Left cardiac atrium (tissue), 4 donors: ENCODE data around the gene NEURL2. TPM values are rescaled to one million over a fixed set of nuclear protein-coding genes. Genes with fewer than 3 reads are reported as not detected.
"Not testable (repeated sequence)": the region's sequence is repeated elsewhere in the genome, so short reads cannot be mapped to it uniquely, and the experiment has no call there.

ENCODE experiments used
- ATAC-seq, 2 donors: fragments of 200-7000 bp; cut with Tn5 transposase; one replicate each; pipeline ENCODE4 v1.9.1; 2020; ENCODE audit warnings: mild to moderate bottlenecking in 2 of 2, moderate library complexity in 2 of 2
- DNase-seq: peaks from one replicate; pipeline ENCODE4 v3.0.0-alpha.2; 2020
- intact Hi-C, 2 donors: fragments of 100-400 bp; cut with DNase I; formaldehyde crosslinking; loops; one replicate each; pipeline versions ENCODE4 v1.14.1 to v1.15.1; 2022 to 2023
- long read RNA-seq: library from polyadenylated mRNA; unstranded; transcript quantifications from one replicate; pipeline ENCODE4 v2.0.0, GENCODE V29; 2021
- total RNA-seq, 2 donors: library from RNA; stranded (reverse); fragmentation: NEBNext Ultra II Directional; extraction: Animal tissue kit (Norgen Biotek cat#: 25700); gene quantifications; one replicate each; pipeline ENCODE4 v1.2.1, GENCODE V29; 2021
- donor health status: DM: no; HTN: yes; CAD: no.
- donor health status: DM: no; HTN: yes; CAD: no; lungs with severe emphysema.
- donor health status: DM: yes; HTN: yes; CAD: no.
- donor health status: Dilated cardiomyopathy.

The NEURL2 gene, protein sequence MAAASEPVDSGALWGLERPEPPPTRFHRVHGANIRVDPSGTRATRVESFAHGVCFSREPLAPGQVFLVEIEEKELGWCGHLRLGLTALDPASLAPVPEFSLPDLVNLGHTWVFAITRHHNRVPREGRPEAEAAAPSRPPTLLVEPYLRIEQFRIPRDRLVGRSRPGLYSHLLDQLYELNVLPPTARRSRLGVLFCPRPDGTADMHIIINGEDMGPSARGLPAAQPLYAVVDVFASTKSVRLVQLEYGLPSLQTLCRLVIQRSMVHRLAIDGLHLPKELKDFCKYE
- total RNA-seq = 10 to 100 TPM in 1 of 2 donors, 1 to 10 TPM in 1; 6.0 to 11.1 TPM
- long read RNA-seq, transcript NEURL2-201 (2 exons, 1,278 nt) = major isoform, 14 of 21 reads
- long read RNA-seq, partial matches to known transcripts = 0 of 21 reads
- long read RNA-seq, other reads (novel, unspliced or antisense) = 5 of 21 reads

DNA sequence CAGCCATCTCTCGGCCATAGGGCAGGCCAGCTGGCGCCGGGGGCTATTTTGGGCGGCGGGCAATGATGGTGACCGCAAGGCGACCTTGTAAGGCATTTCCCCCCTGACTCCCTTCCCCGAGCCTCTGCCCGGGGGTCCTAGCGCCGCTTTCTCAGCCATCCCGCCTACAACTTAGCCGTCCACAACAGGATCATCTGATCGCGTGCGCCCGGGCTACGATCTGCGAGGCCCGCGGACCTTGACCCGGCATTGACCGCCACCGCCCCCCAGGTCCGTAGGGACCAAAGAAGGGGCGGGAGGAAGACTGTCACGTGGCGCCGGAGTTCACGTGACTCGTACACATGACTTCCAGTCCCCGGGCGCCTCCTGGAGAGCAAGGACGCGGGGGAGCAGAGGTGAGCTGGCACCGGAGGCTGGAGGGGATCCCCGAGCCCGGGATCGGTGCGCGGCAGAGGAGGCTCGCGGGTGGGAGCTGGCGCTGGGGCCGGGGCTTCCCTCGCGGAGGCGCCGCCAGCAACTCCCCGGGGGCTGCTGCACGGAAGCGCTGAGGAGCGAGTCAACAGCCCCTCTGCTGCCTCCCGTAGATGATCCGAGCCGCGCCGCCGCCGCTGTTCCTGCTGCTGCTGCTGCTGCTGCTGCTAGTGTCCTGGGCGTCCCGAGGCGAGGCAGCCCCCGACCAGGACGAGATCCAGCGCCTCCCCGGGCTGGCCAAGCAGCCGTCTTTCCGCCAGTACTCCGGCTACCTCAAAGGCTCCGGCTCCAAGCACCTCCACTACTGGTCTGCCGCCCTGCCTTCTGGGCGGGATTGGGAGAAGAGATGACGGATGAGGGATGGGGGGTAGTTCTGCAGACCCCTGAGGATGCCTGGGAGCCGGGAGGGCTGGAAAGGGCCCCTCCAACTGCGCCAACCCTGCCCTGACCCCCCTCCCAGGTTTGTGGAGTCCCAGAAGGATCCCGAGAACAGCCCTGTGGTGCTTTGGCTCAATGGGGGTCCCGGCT lies at the start of gene NEURL2, which contains the start of gene CTSA:
NEURL2 (minus strand) TSS at position 224 of the 999 bp plus-strand sequence; CDS start at position 7, 217 bp downstream.
CTSA (plus strand) TSS at position 351 of the 999 bp plus-strand sequence; CDS start at position 585, 234 bp downstream.
- DNase-seq (peak; percentile 95), ATAC-seq (peak; percentile 88 to 93)
- intact Hi-C loops = loop anchor here in 1 of 2 donors (2.0 kb wide), 1 partner anchor 72 kb away; no protein-coding TSS in a partner anchor

DNA sequence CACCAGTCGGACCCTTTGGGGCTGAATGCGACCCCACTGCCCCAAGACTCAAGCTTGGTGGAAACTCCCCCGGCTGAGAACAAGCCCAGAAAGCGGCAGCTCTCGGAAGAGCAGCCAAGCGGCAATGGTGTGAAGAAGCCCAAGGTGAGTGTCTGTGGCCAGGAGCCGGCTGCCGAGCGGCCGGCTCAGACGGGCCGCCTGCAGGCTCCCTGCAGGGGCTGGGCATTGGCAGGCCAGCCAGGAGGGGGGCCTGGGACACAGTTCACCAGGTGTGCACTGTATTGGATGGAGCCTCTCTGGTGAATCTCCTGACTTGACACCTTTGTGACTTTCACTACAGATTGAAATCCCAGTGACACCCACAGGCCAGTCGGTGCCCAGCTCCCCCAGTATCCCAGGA lies 49.5 kb upstream of the NEURL2 start:
- ATAC-seq = no peak
- intact Hi-C loops = no loop called here
- DNase-seq = no peak

DNA sequence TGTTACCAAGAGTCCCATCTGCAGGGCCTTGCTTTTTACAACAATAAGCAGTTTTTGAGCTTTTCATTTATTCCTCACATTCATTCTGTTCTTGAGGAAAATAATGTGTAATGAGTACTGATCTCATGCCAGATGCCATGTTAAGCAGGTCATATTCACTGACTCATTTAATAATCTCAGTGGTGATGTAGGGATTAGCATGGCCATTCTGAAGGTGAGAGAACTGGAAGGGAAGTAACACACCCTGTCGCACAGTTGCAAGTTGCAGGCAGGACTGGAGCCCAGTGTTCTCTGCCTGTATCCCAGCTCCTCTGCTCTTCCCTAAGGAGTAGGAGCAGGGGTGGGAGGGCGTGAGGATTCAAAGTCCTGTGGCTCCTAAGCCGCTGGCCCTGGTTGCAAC lies 49.0 kb upstream of the NEURL2 start:
- intact Hi-C loops = no loop called here
- DNase-seq = no peak
- ATAC-seq = no peak

DNA sequence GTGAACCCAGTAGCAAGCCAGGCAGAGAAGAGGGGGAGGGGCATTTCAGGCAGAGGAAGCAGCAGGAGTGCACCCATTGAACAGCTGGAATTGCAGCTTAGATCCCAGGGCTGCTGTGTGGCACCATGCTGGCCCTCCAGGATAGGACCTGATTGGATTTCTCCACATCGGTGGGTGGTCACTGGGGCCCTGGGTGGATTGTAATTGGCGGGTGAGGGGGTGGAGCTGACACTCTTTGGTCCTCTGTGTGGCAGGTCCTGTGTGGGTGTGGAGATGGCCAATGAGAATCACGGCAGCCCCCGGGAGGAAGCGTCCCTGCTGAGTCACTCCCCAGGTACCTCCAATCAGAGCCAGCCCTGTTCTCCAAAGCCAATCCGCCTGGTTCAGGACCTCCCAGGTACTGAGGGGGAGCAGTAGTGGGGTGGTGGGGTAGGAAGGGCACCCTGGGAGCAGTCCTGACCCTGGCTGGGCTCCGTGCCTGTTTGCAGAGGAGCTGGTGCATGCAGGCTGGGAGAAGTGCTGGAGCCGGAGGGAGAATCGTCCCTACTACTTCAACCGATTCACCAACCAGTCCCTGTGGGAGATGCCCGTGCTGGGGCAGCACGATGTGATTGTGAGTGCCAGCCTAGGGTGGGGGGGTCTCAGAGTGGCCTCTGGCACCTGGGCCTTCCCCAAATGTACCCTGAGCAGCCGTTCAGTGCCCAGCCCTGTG lies 47.9 kb upstream of the NEURL2 start:
- ATAC-seq = no peak
- intact Hi-C loops = no loop called here
- DNase-seq = no peak

DNA sequence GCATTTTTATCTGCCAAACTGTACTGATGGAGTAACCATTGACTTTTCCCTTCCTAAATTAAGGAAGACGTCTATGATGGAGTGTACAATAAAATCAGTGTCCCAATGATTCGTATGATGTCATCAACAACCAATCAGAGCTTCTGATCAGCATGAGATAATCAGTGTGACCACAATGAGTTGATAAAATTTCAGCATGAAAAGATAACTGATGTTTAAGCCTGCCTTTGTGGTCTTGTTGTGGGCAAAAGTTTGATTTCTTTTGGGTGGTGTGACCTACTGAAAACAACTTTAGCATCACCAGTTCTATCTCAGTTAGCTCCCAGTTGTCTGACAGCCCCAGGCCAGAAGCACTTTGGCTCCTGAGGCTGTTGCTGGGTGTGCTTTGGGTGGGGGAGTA lies 46.8 kb upstream of the NEURL2 start:
- DNase-seq (no peak), ATAC-seq (no peak)
- intact Hi-C loops = loop anchor here in 1 of 2 donors (2.0 kb wide), 1 partner anchor 45 kb away; no protein-coding TSS in a partner anchor

DNA sequence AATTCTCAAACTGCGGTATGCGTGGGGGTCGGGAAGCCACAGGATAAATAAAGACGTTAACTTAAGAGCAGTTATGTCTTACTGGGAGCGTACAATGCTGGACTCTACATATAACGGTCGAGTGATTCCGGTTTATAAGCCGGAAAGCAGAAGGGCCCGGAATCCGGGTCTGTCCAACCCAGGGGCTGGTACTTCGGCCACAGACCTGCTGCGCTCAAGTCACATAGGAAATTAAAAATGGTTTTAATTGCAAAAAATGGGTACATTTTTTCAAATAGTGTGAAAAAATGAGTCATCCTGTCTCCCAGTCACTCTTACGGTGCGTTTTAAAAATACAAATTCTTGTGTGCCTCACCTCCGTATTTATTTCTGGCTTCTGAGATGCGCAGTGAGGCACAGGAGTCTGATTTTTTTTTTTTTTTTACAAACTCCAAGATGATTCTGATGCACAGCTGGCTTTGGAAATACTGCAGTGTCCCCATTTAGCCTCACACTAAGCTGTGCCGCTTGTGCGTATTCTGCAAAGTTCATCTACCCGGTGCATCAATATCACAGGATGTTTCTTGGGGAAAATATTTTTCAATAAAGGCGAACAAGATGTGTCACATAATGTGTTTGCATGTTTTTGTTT lies 44.5 kb upstream of the NEURL2 start:
- DNase-seq (no peak), ATAC-seq (peak in 1 of 2 donors; percentile 3)
- intact Hi-C loops = loop anchor here in 1 of 2 donors (2.0 kb wide), 1 partner anchor 43 kb away; no protein-coding TSS in a partner anchor

DNA sequence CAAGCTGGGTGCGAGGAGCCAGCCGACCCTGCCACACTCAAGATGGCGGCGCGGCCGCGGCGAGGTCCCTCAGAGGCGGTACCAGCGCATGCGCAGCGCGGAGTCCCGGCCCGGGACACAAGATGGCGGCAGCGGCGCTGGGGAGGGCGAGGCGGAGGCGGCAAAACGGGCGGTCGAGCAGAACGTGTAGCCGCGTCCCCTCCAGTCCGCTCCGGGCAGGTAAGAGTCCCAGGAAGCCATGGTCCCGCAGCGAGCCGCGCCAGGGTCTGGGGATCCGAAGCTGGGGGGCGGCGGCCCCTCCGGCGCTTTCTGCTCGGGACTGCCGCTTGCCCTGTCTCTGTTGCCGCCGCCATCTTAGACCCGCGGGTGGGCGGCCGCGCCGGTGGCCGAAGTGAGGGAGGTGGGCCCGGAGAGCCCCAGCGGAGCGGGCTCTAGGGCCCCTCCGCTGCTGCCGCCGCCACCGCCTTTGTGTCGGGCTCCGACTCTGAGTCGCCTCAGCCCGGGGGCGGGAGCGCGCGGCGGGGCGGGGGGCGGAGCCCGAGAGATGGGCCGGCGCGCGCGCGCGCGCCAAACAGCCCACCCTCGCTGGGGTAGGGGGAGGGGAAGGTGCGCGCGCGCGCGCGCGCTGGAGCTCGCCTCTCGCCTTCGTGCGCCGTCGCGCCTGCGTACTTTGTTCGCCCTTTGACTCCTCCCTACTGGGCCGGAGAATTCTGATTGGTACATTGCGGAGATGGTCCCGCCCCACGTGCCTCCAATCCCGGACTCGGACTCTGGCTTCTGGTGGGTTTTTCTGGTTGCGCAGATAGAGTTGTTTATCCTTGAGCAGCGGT lies 43.8 kb upstream of the NEURL2 start, which contains the start of gene PCIF1:
PCIF1 (plus strand) TSS at position 98 of the 830 bp plus-strand sequence. CDS start 4,317 bp downstream, outside the sequence.
- ATAC-seq (peak; percentile 89 to 92), DNase-seq (peak; percentile 99)
- intact Hi-C loops = no loop called here

DNA sequence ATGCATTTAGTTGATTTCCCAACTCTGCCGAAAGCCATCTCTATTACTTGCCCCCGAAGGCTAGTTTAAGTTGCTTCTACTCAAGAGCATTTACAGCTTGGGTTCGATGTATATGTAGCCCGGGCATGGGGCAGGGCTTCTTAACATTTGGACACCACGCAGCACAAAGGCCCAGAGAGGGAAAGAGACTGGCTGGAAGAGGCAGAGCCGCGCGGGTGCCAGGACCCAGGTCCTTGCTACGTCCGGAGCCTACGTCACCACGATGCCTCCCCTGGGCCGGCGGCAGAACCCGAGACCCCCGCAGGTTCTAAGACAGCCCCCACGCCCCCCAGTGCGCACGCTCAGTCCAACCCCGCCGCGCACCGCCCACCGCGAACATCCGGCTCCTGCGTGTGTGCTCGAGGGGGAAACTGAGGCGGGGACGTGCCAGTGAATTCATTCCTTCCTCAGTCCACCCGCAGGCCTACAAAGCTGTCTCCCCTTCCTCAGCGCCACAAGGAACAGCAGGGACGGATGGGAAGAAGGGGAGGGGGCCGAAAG lies 43.1 kb upstream of the NEURL2 start:
- intact Hi-C loops = no loop called here
- ATAC-seq (peak; percentile 39 to 46), DNase-seq (peak; percentile 81)

DNA sequence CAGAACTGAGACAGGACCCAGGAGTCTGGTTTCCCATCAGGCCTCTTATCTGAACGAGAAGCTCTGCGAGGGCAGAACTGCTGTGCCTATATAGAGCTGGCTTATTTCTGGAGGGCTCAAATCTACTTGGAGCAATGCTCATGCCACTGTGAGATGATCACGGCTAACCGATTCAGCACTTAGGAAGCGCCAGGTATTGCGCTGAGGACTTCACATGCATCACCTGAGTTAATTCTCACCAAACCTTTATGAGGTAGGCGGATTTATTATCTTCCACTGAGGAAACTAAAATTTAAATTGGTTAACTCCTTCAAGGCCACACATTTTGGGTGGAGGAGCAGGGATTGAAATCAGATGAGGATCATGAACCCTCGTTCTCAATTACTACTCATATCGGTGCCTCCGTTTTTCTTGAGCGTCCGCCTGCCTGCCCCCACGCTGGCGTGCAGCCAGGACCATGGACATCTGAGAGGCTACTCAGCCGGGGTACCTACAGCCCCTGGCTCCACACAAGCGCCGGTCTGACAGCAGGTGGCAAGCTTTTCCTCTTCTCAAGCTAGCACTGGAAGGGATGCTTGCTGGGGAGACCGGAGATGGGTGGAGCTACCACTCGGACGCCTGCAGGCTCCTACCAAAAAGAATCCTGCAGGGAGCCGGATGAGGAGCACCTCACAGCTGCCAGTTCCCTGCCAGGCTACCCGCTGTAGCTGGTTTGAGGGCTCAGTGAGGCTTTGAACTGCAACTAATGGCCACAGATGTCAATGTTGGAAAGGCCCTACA lies 42.4 kb upstream of the NEURL2 start:
- intact Hi-C loops = no loop called here
- ATAC-seq = peak; percentile 25 to 51
- peak; percentile 78 for DNase-seq

DNA sequence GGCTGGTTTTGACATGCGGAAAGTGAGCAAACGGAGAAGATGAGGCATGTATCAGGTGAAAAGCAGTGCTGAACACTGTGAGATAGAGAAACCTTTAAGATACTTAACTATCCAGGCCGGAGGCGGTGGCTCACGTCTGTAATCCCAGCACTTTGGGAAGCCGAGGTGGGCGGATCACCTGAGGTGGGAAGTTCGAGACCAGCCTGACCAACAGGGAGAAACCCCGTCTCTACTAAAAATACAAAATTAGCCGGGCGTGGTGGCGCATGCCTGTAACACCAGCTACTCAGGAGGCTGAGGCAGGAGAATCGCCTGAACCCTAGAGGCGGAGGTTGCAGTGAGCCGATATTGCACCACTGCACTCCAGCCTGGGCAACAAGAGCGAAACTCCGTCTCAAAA lies 40.7 kb upstream of the NEURL2 start:
- DNase-seq, ATAC-seq, intact Hi-C loops: not testable (repeated sequence)

DNA sequence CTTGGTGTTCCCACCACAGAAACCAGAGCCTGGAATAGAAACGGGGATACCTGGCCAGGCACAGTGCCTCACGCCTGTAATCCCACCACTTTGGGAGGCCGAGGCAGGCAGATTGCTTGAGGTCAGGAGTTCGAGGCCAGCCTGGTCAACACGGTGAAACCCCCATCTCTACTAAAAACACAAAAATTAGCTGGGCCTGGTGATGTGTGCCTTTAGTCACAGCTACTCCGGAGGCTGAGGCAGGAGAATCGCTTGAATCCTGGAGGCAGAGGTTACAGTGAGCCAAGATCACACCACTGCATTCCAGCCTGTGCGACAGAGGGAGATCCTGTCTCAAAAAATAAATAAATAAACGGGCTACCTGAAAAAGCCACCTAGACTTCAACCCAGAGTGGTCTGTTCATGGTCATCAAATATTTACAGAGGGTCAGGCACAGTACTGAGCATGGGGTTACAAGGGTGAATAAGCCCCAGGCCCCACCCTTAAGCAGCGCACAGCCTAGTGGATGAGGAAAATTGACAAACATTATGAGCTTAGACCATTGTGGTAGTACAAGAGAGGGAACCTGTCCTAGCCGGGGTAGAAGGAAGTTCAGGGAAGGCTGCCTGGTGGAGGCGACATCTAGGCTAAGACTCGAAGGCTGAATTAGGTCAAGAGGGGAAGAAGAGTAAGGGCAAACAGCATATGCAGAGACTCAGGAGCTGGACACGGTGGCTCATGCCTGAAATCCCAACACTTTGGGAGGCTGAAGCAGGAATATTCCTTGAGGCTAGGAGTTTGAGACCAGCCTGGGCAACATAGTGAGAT lies 36.3 kb upstream of the NEURL2 start:
- DNase-seq (no peak), ATAC-seq (no peak)
- intact Hi-C loops = no loop called here

DNA sequence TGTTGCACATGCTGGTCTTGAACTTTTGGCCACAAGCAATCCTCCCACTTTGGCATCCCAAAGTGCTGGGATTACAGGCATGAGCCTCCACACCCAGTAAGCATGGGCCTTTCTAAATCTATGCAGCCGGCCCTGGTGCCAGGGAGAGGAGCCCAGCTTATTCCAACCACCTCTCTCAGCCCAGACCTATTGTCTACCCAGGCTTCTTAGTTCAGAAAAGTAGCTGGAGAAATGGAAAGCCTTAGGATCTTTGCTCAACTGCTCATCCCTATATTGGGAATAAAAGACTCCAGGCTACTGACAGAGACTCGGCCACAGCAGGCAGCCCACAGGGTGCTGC lies 35.7 kb upstream of the NEURL2 start:
- DNase-seq (no peak), ATAC-seq (no peak)
- intact Hi-C loops = no loop called here

DNA sequence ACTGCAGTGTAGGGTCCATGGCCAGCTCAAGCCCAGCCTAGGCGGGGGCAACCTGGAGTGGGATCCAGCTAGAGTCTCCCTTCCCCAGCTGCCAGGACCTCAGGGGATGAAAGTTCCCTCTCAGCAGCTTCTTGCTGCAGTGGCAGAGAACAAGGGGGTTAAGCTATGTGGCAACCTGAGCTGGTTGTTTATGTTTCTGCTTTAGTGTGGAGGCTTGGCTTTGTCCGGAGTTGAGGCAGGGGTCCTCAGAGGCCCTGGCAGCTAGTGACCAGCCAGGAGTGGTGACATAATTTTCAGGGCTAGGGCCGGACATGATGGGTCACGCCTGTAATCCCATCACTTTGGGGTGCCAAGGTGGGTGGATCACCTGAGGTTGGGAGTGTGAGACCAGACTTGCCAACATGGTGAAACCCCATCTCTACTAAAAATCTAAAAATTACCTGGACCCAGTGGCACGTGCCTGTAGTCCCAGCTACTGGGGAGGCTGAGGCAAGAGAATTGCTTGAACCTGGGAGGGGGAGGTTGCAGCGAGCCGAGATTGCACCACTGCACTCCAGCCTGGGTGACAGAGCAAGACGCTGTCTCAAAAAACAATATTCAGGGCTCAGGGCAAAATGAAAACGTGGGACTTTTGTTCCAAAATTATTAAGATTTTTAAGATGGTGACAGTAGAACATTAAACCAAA lies 35.0 kb upstream of the NEURL2 start:
- no peak for DNase-seq
- intact Hi-C loops = no loop called here
- no peak for ATAC-seq

DNA sequence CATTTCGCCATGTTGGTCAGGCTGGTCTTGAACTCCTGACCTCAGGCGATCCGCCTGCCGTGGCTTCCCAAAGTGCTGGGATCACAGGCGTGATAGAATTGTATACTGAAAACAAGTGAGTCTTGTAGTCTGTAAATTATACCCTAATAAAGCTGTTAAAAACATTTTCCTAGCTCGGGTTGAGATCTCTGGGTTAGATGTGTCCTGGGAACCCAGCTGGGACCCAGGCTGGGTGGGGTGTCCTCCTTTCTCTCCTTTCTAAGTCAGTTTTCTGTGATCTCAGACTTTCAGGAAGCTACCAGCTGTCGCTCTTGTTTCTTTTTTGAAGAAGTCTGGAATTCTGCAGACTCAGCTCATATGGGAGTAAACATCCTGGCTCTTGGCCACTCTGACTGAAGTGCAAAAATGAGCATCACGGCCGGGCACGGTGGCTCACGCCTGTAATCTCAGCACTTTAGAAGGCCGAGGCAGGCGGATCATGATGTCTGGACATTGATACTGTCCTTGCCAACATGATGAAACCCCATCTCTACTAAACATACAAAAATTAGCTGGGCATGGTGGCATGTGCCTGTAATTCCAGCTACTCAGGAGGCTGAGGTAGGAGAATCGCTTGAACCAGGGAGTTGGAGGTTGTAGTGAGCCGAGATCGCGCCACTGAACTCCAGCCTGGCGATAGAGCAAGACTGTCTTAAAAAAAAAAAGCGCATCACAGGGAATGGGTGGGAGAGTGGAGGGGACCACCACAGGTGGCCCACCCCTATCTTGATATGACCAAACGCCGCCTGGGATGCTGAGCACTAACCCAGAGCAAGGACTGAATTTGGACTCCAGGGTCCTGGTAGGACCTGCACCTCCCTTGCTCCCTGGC lies 33.6 kb upstream of the NEURL2 start:
- DNase-seq (peak; percentile 63), ATAC-seq (peak; percentile 58 to 65)
- intact Hi-C loops = no loop called here
